Sigmoid colon (tissue), 7 donors: ENCODE measurements around the gene ELAPOR1. TPM values are rescaled to one million over a fixed set of nuclear protein-coding genes. Genes with fewer than 3 reads are reported as not detected.

Experiments used
- DNase-seq: peaks from one replicate; pipeline ENCODE4 v3.0.0-alpha.2; 2019
- H3K27ac ChIP-seq, 4 donors: fragments of 200-600 bp; sonication (generic); one replicate each; pipeline ENCODE4 v1.5.1; 2016 to 2019; ENCODE audit warnings: mild to moderate bottlenecking in 1 of 4
- H3K27me3 ChIP-seq, 3 donors: fragments of 200-600 bp; sonication (generic); one replicate each; pipeline ENCODE4 v1.5.1; 2019; ENCODE audit warnings: mild to moderate bottlenecking in 1 of 3
- H3K36me3 ChIP-seq, 4 donors: fragments of 200-600 bp; sonication (generic); one replicate each; pipeline ENCODE4 v1.5.1; 2016 to 2019
- H3K4me1 ChIP-seq, 4 donors: fragments of 200-600 bp; sonication (generic); one replicate each; pipeline ENCODE4 v1.5.1; 2017 to 2019
- H3K4me3 ChIP-seq, 4 donors: fragments of 200-600 bp; sonication (generic); one replicate each; pipeline ENCODE4 v1.5.1; 2017 to 2019; ENCODE audit warnings: mild to moderate bottlenecking in 2 of 4, moderate library complexity in 1 of 4
- H3K9me3 ChIP-seq, 4 donors: fragments of 200-600 bp in 3 of 4; sonication (generic) in 3 of 4; one replicate each; pipeline versions ENCODE4 v1.5.1 to v1.6.1; 2013 to 2019
- CTCF ChIP-seq, 4 experiments: fragments of 450-650 bp in 3 of 4; fragments of 200-600 bp in 1 of 4; IDR thresholded peaks; one replicate each; pipeline ENCODE4 v1.5.1; 2016 to 2019; ENCODE audit warnings: antibody characterized with exemption in 4 of 4, mild to moderate bottlenecking in 3 of 4, moderate library complexity in 2 of 4
- EP300 ChIP-seq, 4 donors: sonication (generic); formaldehyde crosslinking; IDR thresholded peaks; one replicate each; pipeline ENCODE4 v1.6.1; 2017; ENCODE audit warnings: antibody characterized with exemption in 4 of 4
- POLR2A ChIP-seq, 2 donors: fragments of 450-650 bp; IDR thresholded peaks; one replicate each; pipeline ENCODE4 v1.6.1; 2016; ENCODE audit warnings: antibody characterized with exemption in 2 of 2, mild to moderate bottlenecking in 2 of 2, moderate library complexity in 2 of 2
- POLR2AphosphoS5 ChIP-seq, 4 donors: sonication (generic); formaldehyde crosslinking; IDR thresholded peaks; one replicate each; pipeline ENCODE4 v1.6.1; 2017; ENCODE audit warnings: antibody characterized with exemption in 4 of 4
- WGBS, 2 donors: extraction: QIAGEN DNeasy Blood & Tissue Kit; methylation state at CpG; one replicate each; pipeline ENCODE4 v1.1.7; 2013; 5-methylcytosine and 5-hydroxymethylcytosine counted together
- intact Hi-C: fragments of 100-400 bp; cut with DNase I; formaldehyde crosslinking; loops from one replicate; pipeline ENCODE4 v1.15.1; 2023
- polyA plus RNA-seq, 3 donors: library from polyadenylated mRNA; stranded (reverse); fragments of 200-250 nt; gene quantifications; one replicate each; pipeline ENCODE4 v1.2.3, GENCODE V29; 2013
- total RNA-seq, 4 donors: library from RNA; depleted of rRNA; stranded (reverse); fragments of >200 nt; gene quantifications; one replicate each; pipeline ENCODE4 v1.1.0, GENCODE V29; 2016
- donor health status: healthy with polysubstance abuse.
- donor health status: Bipolar disorder and iron deficiency.
- donor health status: healthy.

ELAPOR1 gene
- total and polyA plus RNA-seq, 7 donors = 0.33 to 20.7 (median 0.71) TPM

GRCh38 chr1:109083501-109083900, 30.4 kb upstream of the ELAPOR1 start:
- intact Hi-C loops = no loop called here
- peak overlapping the region in 2 of 4 donors; percentile 11 for H3K27ac ChIP-seq
- DNase-seq = no peak
- no peaks in the 10 kb centered on the region for H3K4me1 ChIP-seq
- WGBS, 2 donors = 91 to 93% methylated on average over 3 of the region's 3 CpGs
- no peak for TF ChIP-seq POLR2AphosphoS5 (IDR thresholded peaks at IDR 0.05)
- no peak for TF ChIP-seq CTCF (IDR thresholded peaks at IDR 0.05)
- no peak for TF ChIP-seq EP300 (IDR thresholded peaks at IDR 0.05)
- no peak for TF ChIP-seq POLR2A (IDR thresholded peaks at IDR 0.05)
- H3K4me3 ChIP-seq = no peak overlapping the region
- H3K36me3 ChIP-seq = no peaks in the 10 kb centered on the region
- H3K27me3 ChIP-seq = no peaks in the 10 kb centered on the region
- no peaks in the 10 kb centered on the region for H3K9me3 ChIP-seq

- DNase-seq = no peak
- H3K27ac ChIP-seq = peak overlapping the region in 1 of 4 donors; percentile 11
Measured at GRCh38 chr1:109083923-109084322, 30.0 kb upstream of the ELAPOR1 start.

GRCh38 chr1:109084563-109085517, 29.1 kb upstream of the ELAPOR1 start:
- 91% methylated on average over 13 of the region's 13 CpGs for WGBS, 2 donors
- Histone ChIP-seq H3K4me1 (peaks cover 0 to 10% (median 1%) of the 10 kb centered on the region in 4 donors), H3K27me3 (no peaks in the 10 kb centered on the region), H3K9me3 (no peaks in the 10 kb centered on the region), H3K36me3 (no peaks in the 10 kb centered on the region), H3K27ac (no peak overlapping the region), H3K4me3 (no peak overlapping the region)
- no peak for TF ChIP-seq CTCF (IDR thresholded peaks at IDR 0.05)
- TF ChIP-seq EP300 (IDR thresholded peaks at IDR 0.05) = no peak
- no peak for TF ChIP-seq POLR2AphosphoS5 (IDR thresholded peaks at IDR 0.05)
- no peak for DNase-seq
- intact Hi-C loops = no loop called here

More at GRCh38 chr1:109083923-109084322, 30.0 kb upstream of the ELAPOR1 start:
- intact Hi-C loops = no loop called here
- H3K9me3 ChIP-seq = no peaks in the 10 kb centered on the region
- 62 to 78% methylated on average over 1 of the region's 1 CpG for WGBS, 2 donors
- H3K36me3 ChIP-seq = no peaks in the 10 kb centered on the region
- TF ChIP-seq POLR2A (IDR thresholded peaks at IDR 0.05) (no peak), POLR2AphosphoS5 (IDR thresholded peaks at IDR 0.05) (no peak)
- no peak overlapping the region for H3K4me3 ChIP-seq
- H3K4me1 ChIP-seq = peaks cover 0 to 1% (median 0%) of the 10 kb centered on the region in 4 donors
- H3K27me3 ChIP-seq = no peaks in the 10 kb centered on the region

GRCh38 chr1:109089242-109090015, 24.5 kb upstream of the ELAPOR1 start:
- peaks cover 0 to 45% (median 34%) of the 10 kb centered on the region in 4 donors for H3K4me1 ChIP-seq
- peaks cover 0 to 13% (median 3%) of the 10 kb centered on the region in 4 donors for H3K36me3 ChIP-seq
- H3K9me3 ChIP-seq = no peaks in the 10 kb centered on the region
- peak in 3 of 4 experiments; percentile 41 to 53 (median 51) for TF ChIP-seq CTCF (IDR thresholded peaks at IDR 0.05)
- TF ChIP-seq POLR2AphosphoS5 (IDR thresholded peaks at IDR 0.05) = peak in 2 of 4 donors; percentile 20 to 46
- TF ChIP-seq POLR2A (IDR thresholded peaks at IDR 0.05) = no peak
- no peak for TF ChIP-seq EP300 (IDR thresholded peaks at IDR 0.05)
- peak overlapping the region; percentile 70 to 88 (median 78) for H3K4me3 ChIP-seq
- WGBS, 2 donors = 63 to 64% methylated on average over 31 of the region's 31 CpGs
- intact Hi-C loops = loop anchor here (1.0 to 10.0 kb wide), 3 partner anchors 13 to 305 kb away; partner anchors contain the start of genes CLCC1, SORT1 and TAF13
- H3K27ac ChIP-seq = peak overlapping the region; percentile 93 to 97 (median 96)
- DNase-seq = peak; percentile 78
- H3K27me3 ChIP-seq = no peaks in the 10 kb centered on the region
